HG03575 (cell line): ENCODE results near the gene SHTN1.

Source experiments
- ATAC-seq: cut with Tn5 transposase; IDR thresholded peaks from one replicate; pipeline ENCODE4 v1.9.1; 2021; ENCODE audit not compliant: unreplicated experiment, insufficient number of reproducible peaks, low FRiP score; ENCODE audit errors: extremely low read depth

Gene SHTN1

DNA sequence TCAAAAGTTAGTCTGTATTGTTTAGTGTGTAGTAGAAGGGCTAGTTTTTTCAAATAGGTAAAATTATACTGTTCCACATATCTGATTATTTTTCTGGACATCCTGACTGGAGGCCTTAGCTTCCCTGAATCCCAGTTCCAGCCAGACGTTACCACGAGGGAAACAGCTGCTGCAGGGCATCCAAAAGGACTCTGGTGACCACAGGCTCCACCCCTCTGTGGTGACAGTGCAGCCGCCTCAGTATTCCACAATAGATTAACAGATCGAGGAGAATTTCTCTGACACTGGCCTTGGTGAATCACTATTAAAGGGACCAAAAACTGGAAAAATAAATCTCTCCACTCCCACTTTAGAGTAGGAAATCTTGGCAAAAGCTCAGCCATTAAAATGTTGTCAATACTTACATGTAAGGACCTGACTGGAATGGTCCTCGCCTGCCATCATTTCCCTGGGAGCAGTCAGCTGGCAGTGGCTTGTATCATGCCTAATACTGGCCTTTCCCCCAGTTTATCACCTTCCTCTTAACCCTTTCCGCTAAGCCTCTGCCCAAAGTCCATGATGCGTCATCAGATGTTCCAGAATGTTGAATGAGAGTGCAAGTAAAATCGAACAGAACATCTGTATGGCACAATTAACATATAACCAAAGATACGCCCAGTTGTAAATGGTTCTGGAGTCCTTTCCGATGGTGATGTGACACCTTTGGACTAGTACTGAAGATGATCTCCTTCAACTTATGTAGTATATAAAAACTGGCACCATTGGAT, 124.1 kb downstream of the SHTN1 start:
- no peak for ATAC-seq

DNA sequence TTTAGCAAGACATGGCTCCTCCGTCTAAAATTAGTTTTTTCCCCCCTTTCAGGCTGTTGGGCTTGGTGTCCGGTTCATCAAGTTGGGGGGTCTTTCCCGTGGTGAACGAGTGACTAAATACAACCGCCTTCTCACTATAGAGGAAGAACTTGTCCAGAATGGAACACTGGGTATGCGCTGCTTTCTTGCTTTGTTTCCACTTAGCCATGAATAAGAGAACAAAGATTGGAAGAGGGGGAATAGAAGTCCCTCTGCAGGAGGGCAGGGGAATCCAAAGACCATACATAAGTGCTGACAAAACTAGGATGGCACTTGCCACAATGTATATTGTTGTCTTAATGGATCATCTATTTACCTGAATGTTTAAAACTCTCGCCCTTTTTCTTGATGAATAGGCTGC, 125.2 kb downstream of the SHTN1 start:
- ATAC-seq: no peak

DNA sequence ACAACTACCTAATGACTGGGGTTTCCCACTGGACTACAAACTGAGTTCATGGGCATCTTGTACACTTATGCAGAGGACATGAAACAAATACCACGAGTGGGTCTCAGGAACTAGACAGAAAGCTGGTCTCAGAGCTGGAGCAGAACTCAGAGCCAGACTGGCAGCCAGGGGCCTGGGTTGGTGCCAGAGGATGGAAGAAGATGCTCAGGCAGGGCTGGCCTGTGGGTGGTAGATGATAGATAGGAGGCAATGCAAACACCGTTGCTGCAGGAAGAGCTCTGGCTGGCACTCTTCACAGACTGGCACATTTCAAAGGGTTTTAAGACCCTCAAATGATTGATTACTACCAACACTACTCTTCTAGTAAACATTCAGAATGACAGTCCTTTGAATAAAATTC, 126.9 kb downstream of the SHTN1 start:
- no peak for ATAC-seq

DNA sequence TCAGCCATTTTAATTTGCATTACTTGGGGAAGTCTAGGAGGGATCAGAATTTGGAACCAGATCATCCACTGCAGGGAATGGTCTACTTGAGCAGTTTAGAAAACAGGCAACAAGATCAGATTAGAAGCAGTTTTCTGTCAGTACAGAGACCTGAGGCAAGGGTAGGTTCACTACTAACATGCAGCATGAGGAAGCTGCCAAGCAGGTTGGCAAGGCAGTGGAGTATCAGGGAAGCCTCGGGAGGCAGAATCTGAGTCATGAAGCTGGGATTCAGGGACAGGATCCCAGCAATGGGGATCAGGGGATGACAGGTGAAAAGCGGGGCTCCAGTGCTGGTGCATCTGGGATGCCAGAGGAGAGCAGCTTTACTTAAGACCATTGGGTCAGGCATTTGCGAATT, 127.6 kb downstream of the SHTN1 start:
- ATAC-seq: no peak

DNA sequence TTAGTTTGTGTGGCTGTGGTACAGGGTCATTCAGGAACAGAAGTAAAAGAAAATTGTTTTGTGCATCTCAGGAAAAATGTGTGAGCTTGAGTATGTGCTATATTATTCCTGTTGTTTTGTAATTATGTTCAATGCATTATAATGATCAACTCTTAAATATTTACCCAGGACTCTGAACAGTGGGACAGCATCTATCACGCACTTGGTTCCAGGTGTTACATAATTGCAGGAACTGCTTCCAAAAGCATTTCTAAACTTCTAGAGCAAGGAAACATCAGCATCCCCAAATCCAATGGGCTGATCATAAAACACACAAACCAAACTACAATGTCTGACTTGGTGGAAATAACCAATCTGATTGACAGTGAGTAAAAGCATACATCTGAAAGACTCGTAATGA, 129.1 kb downstream of the SHTN1 start:
- no peak for ATAC-seq

DNA sequence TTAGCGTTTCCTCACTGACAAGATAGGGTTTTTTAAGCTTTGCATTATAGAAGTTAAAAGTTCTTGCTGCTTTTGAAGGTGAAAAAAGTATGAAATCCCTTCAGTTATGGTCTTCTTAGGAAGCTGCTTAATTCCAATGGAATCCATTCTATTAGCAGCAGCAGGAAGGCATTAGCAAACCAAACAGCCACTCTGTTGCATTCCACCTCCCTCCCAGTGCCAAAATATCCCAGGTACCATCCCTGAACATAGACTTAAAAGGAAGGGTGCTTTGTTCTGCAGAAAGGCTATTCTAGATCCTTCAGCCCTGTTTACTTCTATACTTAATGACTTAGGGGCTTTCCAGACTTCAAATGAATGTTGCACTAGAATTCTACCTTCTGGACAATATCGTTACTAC, 131.9 kb downstream of the SHTN1 start:
- no peak for ATAC-seq

DNA sequence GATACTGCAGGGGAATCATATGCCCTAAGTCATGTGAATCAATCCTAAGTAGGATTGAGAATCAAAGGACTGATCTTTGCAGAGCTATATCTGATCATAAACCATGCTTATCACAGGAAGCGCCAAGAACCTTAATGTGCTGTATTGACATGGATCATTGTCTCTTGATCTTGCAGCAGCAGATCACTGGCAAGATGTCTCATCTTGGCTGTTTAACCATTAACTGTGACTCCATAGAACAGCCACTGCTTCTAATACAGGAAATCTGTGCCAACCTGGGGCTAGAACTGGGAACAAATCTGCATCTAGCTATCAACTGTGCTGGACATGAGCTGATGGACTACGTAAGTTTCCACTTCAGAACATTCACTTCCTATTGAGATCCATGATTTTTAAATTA, 134.0 kb downstream of the SHTN1 start:
- no peak for ATAC-seq

DNA sequence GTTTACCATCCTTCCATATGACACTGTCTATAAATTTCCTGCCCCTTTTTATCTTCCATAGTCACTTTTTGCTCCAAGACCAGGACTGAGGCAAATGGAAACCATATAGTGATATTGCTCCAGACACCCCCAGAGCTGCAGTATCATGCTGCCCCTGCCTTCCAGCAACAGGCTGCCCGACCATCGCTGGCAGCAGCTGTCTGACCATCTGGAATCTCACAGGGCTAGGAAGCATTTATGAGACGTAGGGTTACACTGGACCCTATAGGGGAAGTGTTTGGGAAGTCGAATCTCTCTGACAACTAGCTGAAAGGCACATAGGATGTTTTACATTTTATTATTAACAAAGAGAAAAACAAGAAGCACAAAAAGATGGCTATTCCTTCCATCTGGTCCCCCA, 136.3 kb downstream of the SHTN1 start:
- ATAC-seq: no peak

DNA sequence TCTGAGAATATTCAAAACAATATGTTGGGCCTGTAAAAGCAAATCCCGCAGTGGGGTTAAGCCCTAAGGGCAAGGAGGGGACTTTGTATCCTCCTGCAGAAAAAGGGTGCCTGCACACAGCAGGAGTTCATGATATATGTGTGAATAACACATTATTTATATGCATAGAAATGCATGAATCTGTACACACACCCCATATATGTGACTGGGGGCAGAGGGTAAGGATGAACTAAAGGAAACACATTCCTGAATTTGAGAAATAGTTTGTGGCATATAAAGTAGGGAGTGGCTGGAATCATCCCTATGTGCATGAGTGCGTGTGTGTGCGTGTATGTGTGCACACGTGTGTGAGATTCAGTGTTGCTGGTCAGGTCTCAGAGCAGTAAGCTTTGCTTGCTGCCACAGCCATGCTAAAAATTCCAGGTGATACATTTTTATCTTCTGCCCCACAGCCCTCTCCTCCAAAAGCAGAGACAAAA, 136.8 kb downstream of the SHTN1 start:
- ATAC-seq: no peak

DNA sequence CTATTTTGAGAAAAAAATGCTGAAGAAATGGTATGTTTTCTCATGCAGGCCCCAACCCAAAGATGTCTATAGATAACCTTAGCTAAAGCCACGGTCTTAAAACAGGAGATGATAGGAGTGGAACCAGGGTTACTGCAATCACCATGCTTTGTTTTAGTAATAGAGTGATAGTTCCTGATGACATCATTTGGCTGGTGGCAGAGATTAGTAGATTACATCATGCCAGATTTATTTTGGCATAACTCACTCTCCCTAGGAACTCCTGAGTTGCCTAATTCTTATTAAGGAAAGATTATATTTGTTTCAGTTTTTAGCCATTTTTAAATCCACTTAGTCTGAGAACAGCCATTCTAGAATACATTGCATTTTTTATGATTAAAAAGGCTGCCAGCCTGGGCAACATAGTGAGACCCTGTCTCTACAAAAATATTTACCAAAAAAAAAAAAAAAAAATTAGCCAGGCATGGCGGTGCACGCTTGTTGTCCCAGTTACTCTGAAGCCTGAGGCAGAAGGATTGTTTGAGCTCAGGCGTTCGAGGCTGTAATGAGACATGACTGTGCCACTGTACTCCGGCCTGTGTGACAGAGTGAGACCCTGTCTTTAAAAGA, 137.9 kb downstream of the SHTN1 start:
- no peak for ATAC-seq

DNA sequence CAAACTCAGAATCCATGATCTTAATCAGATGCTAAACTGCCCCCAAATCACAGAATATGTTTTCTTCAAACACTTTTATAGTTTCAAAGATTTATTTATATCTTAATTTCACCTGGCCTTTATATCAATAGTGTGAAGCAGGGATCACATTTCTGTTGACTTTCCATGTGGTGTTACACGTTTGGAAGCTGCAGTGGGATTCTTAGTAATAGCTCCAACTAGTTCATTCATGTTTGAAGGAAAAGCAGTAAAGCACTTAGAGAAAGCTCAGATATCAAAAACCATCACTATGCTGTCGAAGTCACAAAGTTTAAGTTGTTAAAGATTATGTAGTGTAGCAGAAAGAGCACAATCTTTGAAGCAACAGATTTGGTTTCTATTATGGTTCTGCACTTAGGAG, 138.9 kb downstream of the SHTN1 start:
- ATAC-seq: no peak

DNA sequence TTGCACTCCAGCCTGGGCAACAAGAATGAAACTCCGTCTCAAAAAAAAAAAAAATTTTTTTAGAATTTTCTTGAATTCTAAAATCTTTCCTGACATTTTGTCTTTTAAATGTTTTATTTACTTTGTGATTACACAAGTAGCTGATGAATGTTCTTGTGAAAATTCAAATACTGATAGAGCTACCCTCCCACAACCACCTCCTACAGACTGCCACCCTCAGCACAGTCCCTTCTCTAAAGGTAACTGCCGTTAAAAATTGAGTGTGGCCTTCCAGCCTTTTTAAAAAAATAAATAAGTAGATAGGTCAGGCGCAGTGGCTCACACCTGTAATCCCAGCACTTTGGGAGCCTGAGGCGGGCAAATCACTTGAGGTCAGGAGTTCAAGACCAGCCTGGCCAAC, 140.6 kb downstream of the SHTN1 start:
- ATAC-seq: no peak

DNA sequence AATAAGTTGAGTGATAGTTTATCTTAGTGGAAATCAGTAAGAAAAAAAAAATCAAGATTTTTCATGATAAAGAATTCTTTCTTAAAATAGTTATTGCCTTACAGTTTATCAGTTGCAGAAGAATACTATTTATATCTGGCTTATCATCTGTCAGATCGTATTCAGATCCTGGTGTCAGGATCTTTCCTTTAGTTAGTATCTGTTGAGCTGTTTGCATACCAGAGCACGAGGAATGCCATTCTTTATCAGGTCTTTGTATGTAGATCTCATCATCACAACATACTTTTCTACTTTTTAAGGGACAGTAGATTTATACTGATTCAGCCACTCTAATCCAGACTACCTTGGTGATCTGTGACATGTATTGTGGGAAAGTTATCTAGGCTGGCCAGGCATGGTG, 143.2 kb downstream of the SHTN1 start:
- no peak for ATAC-seq

DNA sequence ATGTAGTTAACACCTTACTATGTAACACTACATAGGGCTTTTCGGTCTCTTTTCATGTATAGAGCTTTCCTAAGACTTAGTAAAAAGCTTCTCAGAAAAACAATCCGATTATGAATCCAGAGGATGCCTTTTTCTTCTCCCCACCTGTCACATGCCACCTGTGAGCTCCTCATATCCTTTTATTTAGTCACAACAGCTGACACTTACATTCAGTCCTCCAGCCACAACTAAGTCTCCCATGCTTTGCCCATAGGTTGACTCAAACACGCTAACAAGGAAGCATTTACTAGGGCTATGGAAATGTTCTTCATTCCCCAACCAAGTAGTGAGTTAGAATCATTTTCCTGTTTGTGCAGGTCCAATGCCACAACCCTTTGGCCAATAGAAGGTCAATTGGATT, 147.8 kb downstream of the SHTN1 start:
- no peak for ATAC-seq

DNA sequence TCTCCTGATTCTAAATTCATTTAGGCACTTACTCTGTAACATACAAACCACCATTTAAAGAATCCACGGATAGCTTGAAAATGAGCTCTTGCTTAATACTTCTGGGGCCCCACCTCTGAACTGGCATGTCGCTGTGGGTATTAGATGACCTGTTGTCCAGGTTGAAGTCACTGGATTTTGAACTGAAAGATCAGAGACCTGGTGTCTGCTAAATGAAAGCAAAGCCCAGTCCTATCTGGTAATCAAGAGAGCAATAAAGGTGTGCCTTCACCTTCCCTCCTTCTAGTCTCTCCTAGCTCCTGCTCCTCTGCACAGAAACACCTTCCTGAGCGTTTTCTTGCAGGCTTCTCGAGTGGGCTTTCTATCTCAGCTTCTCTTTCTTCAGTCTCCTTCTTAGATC, 151.3 kb downstream of the SHTN1 start:
- no peak for ATAC-seq

DNA sequence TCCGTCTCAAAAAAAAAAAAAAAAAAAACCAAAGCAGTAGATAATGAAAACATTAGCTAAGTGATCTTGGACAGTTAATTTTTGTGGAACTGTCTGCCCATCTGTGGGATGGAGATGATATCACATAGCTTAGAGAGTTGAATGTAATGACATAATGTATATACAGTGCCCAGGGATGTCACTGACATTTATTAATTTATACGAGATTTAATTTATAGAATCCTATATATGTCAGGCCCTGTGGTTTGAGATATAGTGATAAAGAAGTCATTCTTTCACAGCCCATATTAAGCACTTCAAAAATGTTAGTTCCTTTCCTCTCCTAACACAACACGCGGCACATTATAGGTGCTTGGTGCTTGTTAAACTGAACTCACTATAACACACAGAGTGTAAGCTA, 151.7 kb downstream of the SHTN1 start:
- no peak for ATAC-seq

DNA sequence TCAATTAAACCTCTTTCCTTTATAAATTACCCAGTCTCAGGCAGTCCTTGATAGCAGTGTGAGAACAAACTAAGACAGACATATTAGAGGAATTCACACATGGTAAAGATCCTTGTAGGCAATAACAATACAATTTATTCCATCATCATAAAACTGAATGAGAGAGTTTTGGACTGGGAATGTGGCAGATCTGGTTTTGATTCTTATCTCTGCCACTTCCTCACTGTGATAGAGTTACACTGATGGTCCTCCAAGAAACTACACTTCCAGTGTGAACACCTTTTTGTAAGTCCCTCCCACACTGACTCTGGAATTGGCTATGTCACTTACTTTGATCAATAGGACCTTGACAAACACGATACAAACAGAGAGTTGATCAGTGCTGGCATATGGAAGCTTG, 152.7 kb downstream of the SHTN1 start:
- ATAC-seq: no peak

DNA sequence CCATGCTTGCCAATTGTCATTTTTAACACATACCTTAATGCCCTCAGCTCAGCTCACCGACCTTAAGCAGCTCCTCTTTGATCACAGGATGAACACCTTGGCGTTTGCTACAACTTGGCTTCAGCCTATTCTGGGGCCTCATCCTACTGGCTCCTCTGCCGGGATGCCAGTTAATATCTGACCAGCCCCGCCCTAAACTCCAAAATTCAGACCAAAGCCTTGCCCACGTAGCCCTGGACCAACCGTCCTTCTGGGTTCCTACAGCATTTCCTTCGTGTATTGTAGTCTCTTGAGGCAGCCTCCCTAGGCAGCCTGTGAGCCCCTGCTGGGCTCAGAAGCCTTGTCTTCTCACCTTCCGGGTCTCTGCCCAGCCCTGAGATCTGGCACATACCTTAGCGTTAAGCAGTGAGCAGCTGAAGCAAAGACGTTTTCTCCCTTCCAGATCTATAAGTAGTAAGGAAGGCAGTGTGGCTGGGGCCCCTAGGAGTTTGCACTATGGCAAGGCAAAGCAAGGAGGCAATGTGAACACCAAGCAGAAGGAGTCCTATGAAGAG, 154.9 kb downstream of the SHTN1 start:
- ATAC-seq: no peak

DNA sequence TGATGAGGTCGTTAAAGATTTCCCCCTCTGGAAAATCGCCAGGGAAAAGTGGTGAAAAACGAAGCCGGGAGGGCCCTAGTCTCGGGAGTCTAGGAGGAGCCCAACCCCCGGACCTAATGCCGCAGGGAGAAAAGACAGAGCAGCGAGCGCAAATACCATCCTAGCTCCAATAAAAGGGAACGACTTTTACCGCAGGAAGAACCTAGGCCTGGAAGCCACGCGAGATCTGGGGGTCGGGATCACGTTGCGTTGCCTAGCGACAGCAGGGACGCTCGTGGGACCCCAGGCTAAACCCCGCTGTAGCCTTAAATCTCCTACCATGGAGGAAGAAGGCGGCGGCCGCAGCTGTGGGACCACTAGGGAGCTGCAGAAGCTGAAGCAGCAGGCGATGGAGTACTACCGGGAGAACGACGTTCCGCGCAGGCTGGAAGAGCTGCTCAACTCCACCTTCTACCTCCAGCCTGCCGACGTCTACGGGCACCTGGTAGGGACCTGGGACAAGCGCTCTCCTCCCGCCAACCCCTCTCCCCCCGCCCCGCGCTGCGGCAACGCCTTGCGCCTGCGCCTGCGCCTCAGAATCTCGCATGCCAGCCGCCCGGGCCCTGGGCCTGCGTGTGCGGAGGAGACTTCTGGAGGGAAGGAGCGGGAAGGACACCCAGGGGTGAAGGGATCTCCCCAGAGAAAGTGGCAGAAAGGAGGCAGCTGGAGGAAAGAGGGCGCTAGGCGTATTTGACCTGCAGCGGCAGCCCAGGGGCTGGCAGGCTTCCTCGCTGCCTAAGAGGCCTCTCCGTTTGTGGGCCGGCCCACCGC, 155.5 kb downstream of the SHTN1 start, which contains the start of gene ENO4:
Gene ENO4, plus strand, starts transcription at position 252 of the 810 bp plus-strand sequence. Its CDS starts 68 bp downstream, at position 320.
- ATAC-seq: peak; percentile 34

DNA sequence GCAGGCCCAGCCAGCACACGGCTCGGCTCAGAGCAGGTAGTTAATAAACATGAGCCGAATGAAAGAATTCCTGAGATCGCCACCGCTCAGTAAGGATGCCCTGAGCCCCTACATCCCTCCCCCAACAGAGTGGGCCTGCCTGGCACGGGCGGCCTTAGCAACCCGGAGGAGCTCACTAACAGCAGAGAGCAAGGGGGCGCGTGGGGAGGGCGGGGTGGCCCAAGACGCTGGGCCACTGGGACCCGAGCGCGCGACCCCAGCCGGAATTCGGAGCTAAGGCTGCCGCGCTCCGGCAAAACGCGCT, 156.1 kb downstream of the SHTN1 start:
- no peak for ATAC-seq
